Measurements from ENCODE around the gene NLE1.
"Not testable (repeated sequence)": the region's sequence is repeated elsewhere in the genome, so short reads cannot be mapped to it uniquely, and the experiment has no call there.

Gene NLE1

DNA sequence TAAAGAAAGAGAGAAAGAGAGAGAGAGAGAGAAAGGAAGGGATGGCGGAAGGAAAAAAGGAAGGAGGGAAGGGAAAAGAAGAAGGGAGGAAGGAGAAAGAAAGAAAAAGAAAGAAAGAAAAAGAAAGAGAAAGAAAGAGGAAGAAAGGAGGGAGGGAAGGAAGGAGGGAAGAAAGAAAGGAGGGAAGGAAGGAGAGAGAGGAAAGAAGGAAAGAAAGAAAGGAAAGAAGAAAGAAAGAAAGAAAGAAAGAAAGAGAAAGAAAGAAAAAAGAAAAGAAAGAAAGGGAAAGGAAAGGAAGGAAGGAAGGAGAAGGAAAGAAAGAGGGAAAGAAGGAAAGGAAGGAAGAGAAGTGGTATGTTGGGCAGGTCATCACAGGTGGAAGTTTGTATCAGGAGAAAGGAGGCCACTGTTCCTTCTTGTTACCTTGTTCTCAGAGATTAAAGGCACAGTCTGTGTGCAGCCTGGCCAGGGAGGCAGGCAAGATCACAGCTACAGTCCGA lies 32.8 kb upstream of the NLE1 start:
- Histone ChIP-seq H3K27ac (ENCODE audit: low read length) (no peak overlapping the region), H3K4me1 (ENCODE audit: control insufficient read depth in 1 of 2, insufficient read depth in 2 of 2, low read length in 2 of 2) (no peaks in the 10 kb centered on the region), H3K9me3 (ENCODE audit: control insufficient read depth in 1 of 2, low read length in 2 of 2) (no peaks in the 10 kb centered on the region), H3K27me3 (ENCODE audit: low read depth, low read length) (no peaks in the 10 kb centered on the region), H3K4me3 (ENCODE audit: low read depth in 1 of 2, low read length in 2 of 2) (no peak overlapping the region), H3K36me3 (ENCODE audit: control insufficient read depth in 1 of 2, insufficient read depth in 2 of 2, low read length in 2 of 2) (no peaks in the 10 kb centered on the region)

DNA sequence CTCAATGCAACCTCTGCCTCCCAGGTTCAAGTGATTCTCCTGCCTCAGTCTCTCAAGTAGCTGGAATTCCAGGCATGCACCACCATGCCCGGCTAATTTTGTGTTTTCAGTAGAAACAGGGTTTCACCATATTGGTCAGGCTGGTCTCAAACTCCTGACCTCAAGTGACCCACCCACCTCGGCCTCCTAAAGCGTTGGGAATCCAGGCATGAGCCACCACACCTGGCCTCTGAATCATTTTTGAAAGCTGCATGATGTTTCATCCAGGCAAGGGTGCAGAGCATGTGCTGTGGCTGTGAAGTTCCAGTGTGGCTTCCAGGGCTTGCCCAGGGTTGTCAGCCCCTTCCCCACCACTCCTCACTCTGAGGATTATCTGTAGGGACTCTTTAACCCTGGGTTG lies 30.2 kb upstream of the NLE1 start:
- not testable (repeated sequence) for H3K27me3 ChIP-seq (ENCODE audit: low read depth, low read length); H3K36me3 ChIP-seq (ENCODE audit: control insufficient read depth in 1 of 2, insufficient read depth in 2 of 2, low read length in 2 of 2); H3K27ac ChIP-seq (ENCODE audit: low read length); H3K4me1 ChIP-seq (ENCODE audit: control insufficient read depth in 1 of 2, insufficient read depth in 2 of 2, low read length in 2 of 2); H3K9me3 ChIP-seq (ENCODE audit: control insufficient read depth in 1 of 2, low read length in 2 of 2); H3K4me3 ChIP-seq (ENCODE audit: low read depth in 1 of 2, low read length in 2 of 2)

DNA sequence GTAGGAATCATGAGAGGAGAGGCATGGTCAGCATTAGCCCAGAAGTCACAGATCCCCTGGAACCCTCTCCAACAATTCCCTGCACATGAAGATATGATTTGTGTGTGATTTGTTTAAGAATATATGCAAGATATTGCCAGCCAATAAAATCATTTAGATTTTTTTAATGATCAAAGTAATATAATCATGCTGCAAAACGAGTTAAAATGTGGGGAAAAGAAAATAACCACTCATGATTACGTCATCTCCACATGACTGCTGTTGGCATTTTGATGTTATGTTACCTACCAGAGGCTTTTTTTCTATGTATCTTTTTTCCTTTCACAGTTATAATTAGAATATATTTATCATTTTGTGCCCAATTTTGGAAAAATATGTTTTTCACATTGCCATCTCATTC lies 29.7 kb upstream of the NLE1 start:
- no peak overlapping the region for H3K4me3 ChIP-seq (ENCODE audit: low read depth in 1 of 2, low read length in 2 of 2)
- no peaks in the 10 kb centered on the region for H3K4me1 ChIP-seq (ENCODE audit: control insufficient read depth in 1 of 2, insufficient read depth in 2 of 2, low read length in 2 of 2)
- H3K27me3 ChIP-seq (ENCODE audit: low read depth, low read length), result no peaks in the 10 kb centered on the region
- H3K36me3 ChIP-seq (ENCODE audit: control insufficient read depth in 1 of 2, insufficient read depth in 2 of 2, low read length in 2 of 2), result no peaks in the 10 kb centered on the region
- H3K9me3 ChIP-seq (ENCODE audit: control insufficient read depth in 1 of 2, low read length in 2 of 2), result no peaks in the 10 kb centered on the region
- H3K27ac ChIP-seq (ENCODE audit: low read length), result no peak overlapping the region

DNA sequence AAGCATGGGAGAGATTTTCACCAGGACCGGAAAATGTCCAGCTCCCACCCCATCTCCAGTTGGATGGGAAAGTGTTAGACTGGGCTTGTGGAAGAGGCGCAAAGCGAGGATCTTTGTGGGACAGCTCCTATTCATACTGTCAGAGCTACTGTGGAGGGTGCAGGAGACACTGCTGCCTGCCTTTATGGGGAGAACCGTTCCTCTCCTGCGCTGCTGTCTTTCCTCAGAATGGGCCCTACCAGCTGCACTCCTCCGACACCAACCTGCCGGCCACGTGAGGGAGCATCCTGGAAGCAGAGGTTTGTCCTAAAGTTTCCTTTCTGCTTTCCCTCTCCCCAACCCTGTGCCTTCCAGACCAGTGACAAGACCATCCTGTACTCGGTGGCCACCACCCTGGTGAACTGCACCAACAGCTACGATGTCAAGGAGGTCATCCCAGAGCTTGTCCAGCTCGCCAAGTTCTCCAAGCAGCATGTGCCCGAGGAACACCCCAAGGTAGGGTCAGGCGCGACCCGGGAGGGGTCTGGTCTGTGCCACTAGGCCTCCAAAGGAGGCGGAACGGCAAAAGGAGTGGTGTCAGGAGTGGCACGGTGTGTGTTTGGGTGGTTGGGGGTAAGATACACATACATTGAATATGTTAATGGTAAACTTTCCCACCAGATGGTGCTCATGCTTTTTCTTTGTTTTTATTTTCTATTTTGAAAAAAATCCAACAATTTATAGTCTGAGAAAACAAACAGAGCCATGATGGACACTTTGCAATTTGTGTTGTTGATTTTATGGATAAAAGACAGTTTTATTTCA lies 29.1 kb upstream of the NLE1 start:
- no peak overlapping the region for H3K4me3 ChIP-seq (ENCODE audit: low read depth in 1 of 2, low read length in 2 of 2)
- H3K27ac ChIP-seq (ENCODE audit: low read length), result no peak overlapping the region
- no peaks in the 10 kb centered on the region for H3K27me3 ChIP-seq (ENCODE audit: low read depth, low read length)
- no peaks in the 10 kb centered on the region for H3K4me1 ChIP-seq (ENCODE audit: control insufficient read depth in 1 of 2, insufficient read depth in 2 of 2, low read length in 2 of 2)
- H3K9me3 ChIP-seq (ENCODE audit: control insufficient read depth in 1 of 2, low read length in 2 of 2), result no peaks in the 10 kb centered on the region
- H3K36me3 ChIP-seq (ENCODE audit: control insufficient read depth in 1 of 2, insufficient read depth in 2 of 2, low read length in 2 of 2), result no peaks in the 10 kb centered on the region

DNA sequence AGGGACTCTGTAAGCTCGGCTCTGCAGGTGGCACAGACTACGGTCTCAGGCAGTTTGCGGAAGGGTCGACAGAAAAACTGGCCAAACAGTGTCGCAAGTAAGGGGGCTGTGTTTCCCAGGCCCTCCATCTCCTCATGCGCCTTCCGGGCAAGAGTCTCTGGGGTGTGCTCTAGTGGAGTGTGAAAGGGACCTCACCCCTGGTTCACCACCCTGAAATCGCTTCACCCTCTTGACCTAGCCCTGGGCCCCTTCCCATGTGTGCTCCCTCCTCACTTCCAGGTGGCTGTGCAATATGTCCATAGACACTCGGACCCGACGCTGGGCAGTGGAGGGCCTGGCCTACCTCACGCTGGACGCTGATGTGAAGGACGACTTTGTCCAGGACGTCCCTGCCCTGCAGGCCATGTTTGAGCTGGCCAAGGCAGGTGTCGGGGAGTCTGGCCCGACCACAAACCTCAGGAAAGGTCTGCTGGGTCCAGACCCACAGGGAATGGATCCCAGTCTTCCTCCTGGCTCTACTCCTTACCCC lies 27.8 kb upstream of the NLE1 start:
- no peaks in the 10 kb centered on the region for H3K36me3 ChIP-seq (ENCODE audit: control insufficient read depth in 1 of 2, insufficient read depth in 2 of 2, low read length in 2 of 2)
- no peaks in the 10 kb centered on the region for H3K9me3 ChIP-seq (ENCODE audit: control insufficient read depth in 1 of 2, low read length in 2 of 2)
- no peak overlapping the region for H3K27ac ChIP-seq (ENCODE audit: low read length)
- no peak overlapping the region for H3K4me3 ChIP-seq (ENCODE audit: low read depth in 1 of 2, low read length in 2 of 2)
- H3K27me3 ChIP-seq (ENCODE audit: low read depth, low read length), result no peaks in the 10 kb centered on the region
- H3K4me1 ChIP-seq (ENCODE audit: control insufficient read depth in 1 of 2, insufficient read depth in 2 of 2, low read length in 2 of 2), result no peaks in the 10 kb centered on the region

DNA sequence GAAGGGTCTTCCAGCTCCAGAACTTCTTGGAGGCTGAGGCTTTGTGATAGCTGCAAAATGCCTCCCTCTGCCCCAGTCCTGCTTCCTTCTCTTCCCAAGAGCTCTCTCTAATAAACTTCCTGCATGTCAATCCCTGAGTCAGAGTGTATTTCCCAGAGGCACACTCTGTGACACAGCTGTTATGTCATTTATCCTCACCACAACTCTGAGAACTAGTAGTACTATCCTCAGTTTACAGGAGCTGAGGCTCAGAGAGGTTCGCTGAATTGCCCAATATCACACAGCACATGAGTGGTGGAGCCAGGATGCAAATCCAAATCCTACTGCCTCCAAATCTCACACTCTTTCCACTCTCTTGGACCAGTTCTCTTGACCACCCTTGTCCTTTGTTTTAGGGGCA lies 25.6 kb upstream of the NLE1 start:
- Histone ChIP-seq H3K4me3 (ENCODE audit: low read depth in 1 of 2, low read length in 2 of 2) (no peak overlapping the region), H3K9me3 (ENCODE audit: control insufficient read depth in 1 of 2, low read length in 2 of 2) (no peaks in the 10 kb centered on the region), H3K27ac (ENCODE audit: low read length) (no peak overlapping the region), H3K4me1 (ENCODE audit: control insufficient read depth in 1 of 2, insufficient read depth in 2 of 2, low read length in 2 of 2) (no peaks in the 10 kb centered on the region), H3K36me3 (ENCODE audit: control insufficient read depth in 1 of 2, insufficient read depth in 2 of 2, low read length in 2 of 2) (no peaks in the 10 kb centered on the region), H3K27me3 (ENCODE audit: low read depth, low read length) (no peaks in the 10 kb centered on the region)

DNA sequence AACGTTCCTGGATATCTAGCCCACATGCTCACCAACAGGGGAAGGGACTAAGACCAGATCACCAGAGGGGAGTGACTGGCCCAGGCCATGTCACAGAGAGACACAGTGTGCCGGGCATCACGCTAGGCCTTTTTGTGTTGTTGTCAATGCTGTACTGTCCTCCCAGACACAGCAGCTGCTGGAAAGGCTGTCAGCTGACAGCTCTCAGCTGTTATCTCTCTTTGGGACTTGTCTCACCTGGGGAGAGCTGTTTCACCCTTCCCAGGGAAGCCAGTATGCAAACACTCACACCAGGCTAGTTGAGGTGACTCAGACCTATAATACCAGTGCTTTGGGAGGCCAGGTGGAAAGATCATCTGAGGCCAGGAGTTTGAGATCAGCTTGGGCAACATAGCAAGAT lies 24.9 kb upstream of the NLE1 start:
- no peak overlapping the region for H3K27ac ChIP-seq (ENCODE audit: low read length)
- no peaks in the 10 kb centered on the region for H3K27me3 ChIP-seq (ENCODE audit: low read depth, low read length)
- no peaks in the 10 kb centered on the region for H3K9me3 ChIP-seq (ENCODE audit: control insufficient read depth in 1 of 2, low read length in 2 of 2)
- H3K4me1 ChIP-seq (ENCODE audit: control insufficient read depth in 1 of 2, insufficient read depth in 2 of 2, low read length in 2 of 2), result no peaks in the 10 kb centered on the region
- no peak overlapping the region for H3K4me3 ChIP-seq (ENCODE audit: low read depth in 1 of 2, low read length in 2 of 2)
- no peaks in the 10 kb centered on the region for H3K36me3 ChIP-seq (ENCODE audit: control insufficient read depth in 1 of 2, insufficient read depth in 2 of 2, low read length in 2 of 2)

DNA sequence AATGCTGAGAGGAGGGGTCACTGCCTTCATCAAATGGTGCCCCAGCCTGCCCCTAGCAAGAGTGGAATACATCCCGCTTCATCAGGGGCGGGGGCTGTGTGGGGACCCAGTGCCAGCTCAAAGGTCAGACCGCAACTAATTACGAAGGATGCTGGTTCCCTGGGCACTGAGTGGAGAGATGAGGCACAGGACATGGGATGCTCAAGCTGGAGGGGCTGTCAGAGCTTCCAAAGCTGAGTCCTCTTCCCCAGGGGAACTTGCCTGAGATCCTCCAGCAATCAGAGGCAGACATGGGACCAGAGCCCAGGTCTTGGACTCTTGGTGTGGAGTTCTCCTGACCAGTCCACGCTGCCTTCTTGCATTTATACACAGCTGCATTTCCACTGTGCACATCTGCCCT lies 24.4 kb upstream of the NLE1 start:
- H3K4me1 ChIP-seq (ENCODE audit: control insufficient read depth in 1 of 2, insufficient read depth in 2 of 2, low read length in 2 of 2), result no peaks in the 10 kb centered on the region
- no peak overlapping the region for H3K4me3 ChIP-seq (ENCODE audit: low read depth in 1 of 2, low read length in 2 of 2)
- H3K9me3 ChIP-seq (ENCODE audit: control insufficient read depth in 1 of 2, low read length in 2 of 2), result no peaks in the 10 kb centered on the region
- no peak overlapping the region for H3K27ac ChIP-seq (ENCODE audit: low read length)
- H3K27me3 ChIP-seq (ENCODE audit: low read depth, low read length), result no peaks in the 10 kb centered on the region
- no peaks in the 10 kb centered on the region for H3K36me3 ChIP-seq (ENCODE audit: control insufficient read depth in 1 of 2, insufficient read depth in 2 of 2, low read length in 2 of 2)

DNA sequence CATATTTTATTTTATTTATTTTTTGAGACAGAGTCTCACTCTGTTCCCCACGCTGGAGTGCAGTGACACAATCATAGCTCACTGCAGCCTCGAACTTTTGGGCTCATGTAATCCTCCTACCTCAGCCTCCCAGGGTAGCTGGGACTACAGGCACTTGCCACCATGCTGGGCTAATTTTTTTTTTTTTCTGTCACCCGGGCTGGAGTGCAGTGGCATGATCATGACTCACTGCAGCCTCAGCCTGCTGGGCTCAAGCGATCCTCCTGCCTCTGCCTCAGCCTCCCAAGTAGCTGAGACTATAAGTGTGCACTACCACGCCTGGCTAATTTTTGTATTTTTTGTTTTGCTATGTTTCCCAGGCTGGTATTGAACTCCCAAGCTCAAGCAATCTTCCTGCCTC lies 22.6 kb upstream of the NLE1 start:
- Histone ChIP-seq H3K4me3 (ENCODE audit: low read depth in 1 of 2, low read length in 2 of 2) (no peak overlapping the region), H3K4me1 (ENCODE audit: control insufficient read depth in 1 of 2, insufficient read depth in 2 of 2, low read length in 2 of 2) (no peaks in the 10 kb centered on the region), H3K36me3 (ENCODE audit: control insufficient read depth in 1 of 2, insufficient read depth in 2 of 2, low read length in 2 of 2) (no peaks in the 10 kb centered on the region), H3K9me3 (ENCODE audit: control insufficient read depth in 1 of 2, low read length in 2 of 2) (no peaks in the 10 kb centered on the region), H3K27ac (ENCODE audit: low read length) (no peak overlapping the region), H3K27me3 (ENCODE audit: low read depth, low read length) (no peaks in the 10 kb centered on the region)

DNA sequence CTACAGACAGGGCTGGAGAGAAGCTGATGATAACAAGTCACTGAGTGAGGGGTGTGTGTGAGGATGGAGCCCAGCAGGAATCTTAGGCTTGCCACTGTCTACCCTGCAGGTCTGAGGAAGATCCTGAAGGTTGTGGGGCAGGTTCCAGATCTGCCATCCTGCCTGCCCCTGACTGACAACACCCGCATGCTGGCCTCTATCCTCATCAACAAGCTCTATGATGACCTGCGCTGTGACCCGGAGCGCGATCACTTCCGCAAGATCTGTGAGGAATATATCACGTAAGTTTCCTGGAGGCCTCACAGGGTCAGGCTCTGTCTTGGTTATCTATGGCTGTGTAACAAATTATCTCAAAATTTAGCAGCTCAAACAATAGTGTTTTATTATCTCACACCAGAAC lies 21.8 kb upstream of the NLE1 start:
- no peaks in the 10 kb centered on the region for H3K36me3 ChIP-seq (ENCODE audit: control insufficient read depth in 1 of 2, insufficient read depth in 2 of 2, low read length in 2 of 2)
- no peaks in the 10 kb centered on the region for H3K27me3 ChIP-seq (ENCODE audit: low read depth, low read length)
- H3K4me3 ChIP-seq (ENCODE audit: low read depth in 1 of 2, low read length in 2 of 2), result no peak overlapping the region
- H3K27ac ChIP-seq (ENCODE audit: low read length), result no peak overlapping the region
- H3K4me1 ChIP-seq (ENCODE audit: control insufficient read depth in 1 of 2, insufficient read depth in 2 of 2, low read length in 2 of 2), result no peaks in the 10 kb centered on the region
- no peaks in the 10 kb centered on the region for H3K9me3 ChIP-seq (ENCODE audit: control insufficient read depth in 1 of 2, low read length in 2 of 2)

DNA sequence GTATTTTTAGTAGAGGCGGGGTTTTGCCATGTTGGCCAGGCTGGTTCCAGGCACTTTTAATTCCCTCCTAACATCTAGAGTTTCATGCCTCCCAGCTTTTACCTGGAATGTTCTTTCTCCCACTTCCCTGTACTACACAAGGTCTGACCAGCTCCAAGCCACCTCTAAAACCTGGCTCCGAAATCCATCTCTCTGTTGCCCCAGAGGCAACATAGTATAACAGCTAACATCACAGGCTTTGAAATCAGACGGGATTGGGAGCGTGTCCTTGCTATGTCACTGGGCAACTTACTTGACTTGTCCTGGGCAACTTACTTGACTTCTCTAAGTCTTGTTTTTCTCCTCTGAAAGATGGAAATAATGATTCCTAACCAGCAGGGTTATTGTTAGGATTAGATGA lies 20.7 kb upstream of the NLE1 start:
- Histone ChIP-seq H3K27ac (ENCODE audit: low read length) (no peak overlapping the region), H3K36me3 (ENCODE audit: control insufficient read depth in 1 of 2, insufficient read depth in 2 of 2, low read length in 2 of 2) (no peaks in the 10 kb centered on the region), H3K9me3 (ENCODE audit: control insufficient read depth in 1 of 2, low read length in 2 of 2) (no peaks in the 10 kb centered on the region)

DNA sequence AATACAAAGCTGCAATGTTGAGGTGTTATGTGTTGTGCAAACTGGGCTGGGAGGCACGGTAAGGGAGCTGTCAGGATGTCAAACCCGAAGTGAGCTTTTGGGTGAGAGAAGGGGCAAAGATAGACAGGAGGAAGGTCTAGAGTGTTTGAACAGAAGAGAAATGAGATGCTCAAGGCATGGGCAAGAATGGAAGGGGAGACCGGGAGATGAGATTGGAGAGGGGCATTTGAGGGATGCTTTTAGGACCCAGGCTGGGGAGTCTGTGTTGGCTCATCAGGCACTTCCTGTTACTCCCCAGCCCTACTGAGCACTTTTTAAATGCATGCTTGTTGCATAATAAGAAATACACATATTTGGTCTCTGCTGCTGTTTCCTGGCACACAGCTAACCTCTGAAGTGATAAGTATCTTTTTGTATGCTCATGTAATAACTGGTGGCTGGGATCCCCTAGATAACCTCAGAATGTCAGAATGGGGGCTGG lies 19.2 kb upstream of the NLE1 start:
- Histone ChIP-seq H3K27me3 (ENCODE audit: low read depth, low read length) (no peaks in the 10 kb centered on the region), H3K36me3 (ENCODE audit: control insufficient read depth in 1 of 2, insufficient read depth in 2 of 2, low read length in 2 of 2) (no peaks in the 10 kb centered on the region), H3K9me3 (ENCODE audit: control insufficient read depth in 1 of 2, low read length in 2 of 2) (no peaks in the 10 kb centered on the region), H3K4me3 (ENCODE audit: low read depth in 1 of 2, low read length in 2 of 2) (no peak overlapping the region), H3K27ac (ENCODE audit: low read length) (no peak overlapping the region), H3K4me1 (ENCODE audit: control insufficient read depth in 1 of 2, insufficient read depth in 2 of 2, low read length in 2 of 2) (no peaks in the 10 kb centered on the region)

More for the DNA sequence above, 20.7 kb upstream of the NLE1 start:
- no peak overlapping the region for H3K4me3 ChIP-seq (ENCODE audit: low read depth in 1 of 2, low read length in 2 of 2)
- no peaks in the 10 kb centered on the region for H3K4me1 ChIP-seq (ENCODE audit: control insufficient read depth in 1 of 2, insufficient read depth in 2 of 2, low read length in 2 of 2)
- no peaks in the 10 kb centered on the region for H3K27me3 ChIP-seq (ENCODE audit: low read depth, low read length)
